GM19463 (cell line): ENCODE measurements around the gene GPX4.
A peak's percentile ranks its signal among the peaks of the same experiment; 100 is the strongest.

Experiments used
- ATAC-seq: cut with Tn5 transposase; IDR thresholded peaks from one replicate; pipeline ENCODE4 v1.9.1; 2021; ENCODE audit warnings: mild to moderate bottlenecking, moderate library complexity; ENCODE audit not compliant: unreplicated experiment

GPX4 gene

GRCh38 chr19:1129535-1129934, 25.7 kb downstream of the GPX4 start:
- ATAC-seq, result no peak

- no peak for ATAC-seq
Observed at GRCh38 chr19:1130771-1131717, 27.2 kb downstream of the GPX4 start.

DNA sequence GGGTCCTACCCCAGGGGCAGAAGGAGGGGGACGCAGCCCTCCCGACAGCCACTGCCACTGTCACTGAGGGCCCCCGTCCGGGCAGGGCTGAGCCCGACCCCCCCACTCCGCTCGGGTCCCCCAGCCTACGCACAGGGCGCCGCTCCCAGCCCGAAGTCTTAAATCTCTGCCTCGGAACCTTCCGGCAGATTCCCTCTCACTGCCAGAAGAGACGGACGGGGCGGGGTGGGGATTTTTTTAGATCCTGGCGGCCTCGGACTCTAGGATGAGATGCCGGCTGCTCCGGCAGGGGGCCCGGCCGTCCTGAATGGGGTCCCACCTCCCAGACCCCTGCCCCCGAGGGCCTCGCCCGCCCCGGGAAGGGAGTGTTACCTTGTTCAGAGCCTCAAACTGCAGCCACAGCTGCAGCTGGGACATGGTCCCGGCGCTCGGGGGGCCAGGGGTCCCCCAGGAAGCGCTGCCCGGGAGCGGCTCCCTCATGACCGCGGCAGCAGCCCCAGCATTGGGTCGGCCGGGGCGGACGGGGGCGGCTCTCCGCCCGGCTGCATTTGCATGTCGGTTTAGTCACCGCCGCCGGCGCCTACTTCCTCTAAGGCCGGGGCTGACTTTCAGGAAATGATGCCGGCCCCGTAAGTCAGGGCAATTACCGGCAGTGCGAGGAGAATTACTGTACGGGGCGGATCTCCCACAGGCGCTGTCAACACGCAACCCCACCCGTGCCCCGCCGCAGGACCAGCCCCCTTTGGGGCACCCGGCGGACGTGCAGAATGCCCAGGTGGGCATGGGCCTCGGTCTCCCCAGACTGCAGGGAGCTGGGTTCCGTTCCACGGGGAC, 28.1 kb downstream of the GPX4 start:
- peak; percentile 55 for ATAC-seq

- ATAC-seq, result no peak
Observed at GRCh38 chr19:1132552-1133383, 29.0 kb downstream of the GPX4 start.

GRCh38 chr19:1133471-1133929, 29.7 kb downstream of the GPX4 start:
- peak; percentile 57 for ATAC-seq

DNA sequence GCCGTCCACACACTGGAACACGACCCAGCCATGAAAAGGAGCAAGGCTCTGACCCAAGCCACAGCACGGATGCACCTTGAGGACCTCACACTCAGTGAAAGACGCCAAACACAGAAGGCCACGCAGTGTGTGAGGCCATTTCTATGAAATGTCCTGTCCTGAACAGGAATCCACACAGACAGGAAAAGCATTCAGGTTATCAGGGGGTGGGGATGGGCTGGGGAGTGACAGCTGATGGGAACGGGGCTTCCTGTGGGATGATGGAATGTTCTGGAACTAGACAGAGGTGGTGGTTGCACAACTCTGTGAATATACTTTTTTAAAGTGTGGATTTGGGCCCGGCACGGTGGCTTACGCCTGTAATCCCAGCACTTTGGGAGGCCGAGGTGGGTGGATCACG, 30.6 kb downstream of the GPX4 start:
- ATAC-seq, result no peak

DNA sequence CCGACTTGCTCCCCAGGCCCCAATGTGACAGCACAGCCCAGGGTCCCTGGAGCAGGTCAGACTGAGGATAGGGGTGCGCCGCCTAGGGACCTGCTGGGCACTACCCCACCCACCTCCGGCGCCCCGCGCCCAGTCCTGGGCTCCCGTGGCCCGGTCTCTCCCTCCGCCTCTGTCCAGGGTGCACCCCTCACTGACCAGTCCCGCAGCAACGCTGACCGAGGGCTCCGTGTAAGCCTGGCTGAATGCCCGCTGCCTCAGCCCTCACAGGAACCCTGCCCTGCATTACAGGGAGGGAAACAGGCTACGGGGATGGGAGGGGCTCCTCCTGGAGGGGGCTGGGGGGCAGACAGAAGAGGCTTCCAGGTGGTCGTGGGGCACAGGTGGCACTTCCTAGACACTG, 31.7 kb downstream of the GPX4 start:
- no peak for ATAC-seq

DNA sequence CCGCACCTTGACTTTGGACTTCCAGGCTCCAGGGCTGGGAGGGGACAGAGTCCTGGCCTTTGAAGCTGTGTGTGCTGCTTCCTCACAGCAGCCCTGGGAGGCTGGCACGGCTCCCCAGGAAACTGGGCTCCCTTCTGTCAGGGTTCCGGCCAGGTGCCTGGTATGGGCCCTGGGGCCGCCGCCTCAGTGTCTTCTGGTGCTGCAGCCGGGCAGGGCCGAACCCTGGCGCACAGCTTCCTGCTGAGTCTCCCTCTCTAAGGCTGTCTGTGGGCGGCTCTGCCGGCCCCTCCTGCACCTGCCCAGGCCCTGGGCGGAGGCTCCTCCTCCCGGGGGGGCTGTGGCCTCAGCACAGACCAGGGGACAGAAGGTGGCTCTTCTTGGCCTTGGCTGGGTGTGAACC, 32.4 kb downstream of the GPX4 start:
- no peak for ATAC-seq

DNA sequence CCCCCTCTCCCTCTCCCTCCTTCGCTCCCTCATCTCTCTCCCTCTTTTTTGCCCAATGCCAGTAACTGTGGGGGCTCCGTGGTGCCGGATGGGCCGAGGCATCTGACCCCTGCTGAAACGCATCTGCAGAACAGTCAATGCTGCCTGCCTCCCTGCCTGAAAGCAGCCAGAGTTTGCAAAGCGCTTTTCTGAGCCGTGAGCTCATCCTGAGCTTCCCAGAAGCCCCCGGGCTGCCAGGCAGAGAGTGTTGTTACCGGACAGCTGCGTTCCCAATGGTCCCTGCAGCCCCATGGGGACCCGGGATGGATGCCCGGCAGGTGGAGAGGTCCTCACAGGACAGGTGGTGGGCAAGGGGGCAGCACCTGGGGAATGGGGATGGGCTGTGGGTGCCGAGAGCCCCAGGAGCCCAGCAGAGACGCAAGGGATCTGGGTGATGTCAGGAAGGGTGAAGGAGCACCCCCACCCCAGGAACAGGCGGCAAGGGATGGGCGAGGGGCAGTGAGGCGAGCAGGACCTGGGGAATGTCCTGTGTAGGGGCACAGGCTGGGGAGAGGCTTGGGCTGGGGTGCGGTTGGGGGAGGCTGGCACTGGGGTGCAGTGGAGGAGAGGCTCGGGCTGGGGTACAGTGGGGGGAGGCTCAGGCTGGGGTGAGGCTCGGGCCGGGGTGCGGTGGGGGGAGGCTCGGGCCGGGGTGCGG, 33.0 kb downstream of the GPX4 start:
- no peak for ATAC-seq

GRCh38 chr19:1138121-1138520, 34.3 kb downstream of the GPX4 start:
- ATAC-seq, result no peak

GRCh38 chr19:1139126-1139525, 35.3 kb downstream of the GPX4 start:
- ATAC-seq, result no peak

- ATAC-seq, result no peak
Observed at GRCh38 chr19:1140272-1141027, 36.7 kb downstream of the GPX4 start.

DNA sequence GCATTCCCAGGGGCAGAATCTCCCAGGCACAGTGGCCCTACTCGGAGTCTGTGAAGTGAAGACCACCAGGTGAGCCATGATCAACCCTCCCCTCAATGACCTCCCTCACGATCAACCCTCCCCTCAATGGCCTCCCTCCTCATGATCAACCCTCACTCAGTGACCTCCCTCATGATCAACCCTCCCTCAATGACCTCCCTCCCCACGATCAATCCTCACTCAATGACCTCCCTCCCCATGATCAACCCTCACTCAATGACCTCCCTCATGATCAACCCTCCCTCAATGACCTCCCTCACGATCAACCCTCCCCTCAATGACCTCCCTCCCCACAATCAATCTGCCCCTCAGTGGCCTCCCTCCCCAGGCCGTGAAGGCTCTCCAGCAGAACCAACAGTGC, 38.1 kb downstream of the GPX4 start:
- no peak for ATAC-seq

DNA sequence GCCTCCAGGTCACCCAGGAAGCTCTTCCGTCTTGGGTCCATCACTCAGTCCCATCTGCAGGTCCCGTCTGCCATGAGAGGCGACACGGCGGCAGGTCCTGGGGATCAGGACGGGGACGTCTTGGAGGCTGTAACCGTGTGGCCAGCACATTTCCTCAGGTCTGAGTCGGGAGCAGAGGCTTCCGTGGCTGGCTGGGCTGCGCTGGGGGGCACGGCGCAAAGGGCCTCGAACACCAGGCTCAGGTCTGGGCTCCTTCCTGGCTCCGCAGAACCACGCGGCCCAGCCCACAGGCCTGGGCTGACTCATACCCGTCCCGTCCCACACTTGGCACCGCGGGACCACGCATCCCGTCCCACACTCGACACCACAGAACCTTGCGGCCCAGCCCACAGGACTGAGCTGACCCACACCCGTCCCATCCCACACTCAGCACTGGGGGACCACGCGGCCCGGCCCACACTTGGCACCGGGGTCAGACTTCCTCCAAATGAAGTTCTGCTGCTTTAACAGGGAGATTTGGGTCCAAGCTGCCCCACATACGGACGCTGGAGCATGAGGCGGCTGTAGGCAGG, 40.1 kb downstream of the GPX4 start:
- no peak for ATAC-seq

- ATAC-seq, result no peak
Observed at GRCh38 chr19:1144741-1145140, 40.9 kb downstream of the GPX4 start.

DNA sequence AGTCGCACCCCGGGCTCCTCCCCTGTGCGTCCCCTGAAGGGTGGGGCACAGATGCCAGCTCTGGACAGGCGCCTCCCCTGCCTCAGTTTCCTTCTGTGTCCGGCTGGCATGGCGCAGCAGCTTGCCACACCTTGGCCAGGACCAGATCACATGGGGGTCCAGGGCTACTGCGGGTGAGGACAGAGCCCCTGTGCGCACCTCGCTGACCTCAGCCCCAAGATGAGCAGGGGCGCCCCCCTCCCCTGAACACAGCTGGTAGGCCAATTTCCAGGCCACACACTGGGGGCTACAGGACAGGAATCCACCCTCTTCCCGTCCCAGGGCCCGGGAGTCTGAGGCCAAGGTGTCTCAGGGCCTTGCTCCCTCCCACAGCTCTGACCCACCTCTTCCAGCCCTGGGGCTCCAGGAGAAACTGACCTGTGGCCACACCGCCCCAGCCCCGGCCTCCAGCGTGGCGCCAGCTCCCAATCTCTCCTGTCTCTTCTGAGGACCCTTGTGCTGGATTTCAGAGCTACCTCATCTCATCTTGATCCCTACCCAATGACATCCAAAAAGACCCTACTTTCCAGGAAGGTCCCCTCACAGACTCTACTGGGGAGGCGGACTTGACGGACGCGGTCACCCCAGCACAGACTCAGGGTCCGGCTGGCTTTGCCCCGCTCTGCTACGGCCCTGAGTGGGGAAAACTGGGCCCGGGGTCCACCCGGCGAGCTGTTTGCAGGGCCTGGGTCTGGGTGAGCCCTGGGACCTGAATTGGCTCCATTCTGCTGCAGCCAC, 42.0 kb downstream of the GPX4 start:
- ATAC-seq, result no peak

GRCh38 chr19:1146412-1146699, 42.6 kb downstream of the GPX4 start:
- ATAC-seq, result no peak

DNA sequence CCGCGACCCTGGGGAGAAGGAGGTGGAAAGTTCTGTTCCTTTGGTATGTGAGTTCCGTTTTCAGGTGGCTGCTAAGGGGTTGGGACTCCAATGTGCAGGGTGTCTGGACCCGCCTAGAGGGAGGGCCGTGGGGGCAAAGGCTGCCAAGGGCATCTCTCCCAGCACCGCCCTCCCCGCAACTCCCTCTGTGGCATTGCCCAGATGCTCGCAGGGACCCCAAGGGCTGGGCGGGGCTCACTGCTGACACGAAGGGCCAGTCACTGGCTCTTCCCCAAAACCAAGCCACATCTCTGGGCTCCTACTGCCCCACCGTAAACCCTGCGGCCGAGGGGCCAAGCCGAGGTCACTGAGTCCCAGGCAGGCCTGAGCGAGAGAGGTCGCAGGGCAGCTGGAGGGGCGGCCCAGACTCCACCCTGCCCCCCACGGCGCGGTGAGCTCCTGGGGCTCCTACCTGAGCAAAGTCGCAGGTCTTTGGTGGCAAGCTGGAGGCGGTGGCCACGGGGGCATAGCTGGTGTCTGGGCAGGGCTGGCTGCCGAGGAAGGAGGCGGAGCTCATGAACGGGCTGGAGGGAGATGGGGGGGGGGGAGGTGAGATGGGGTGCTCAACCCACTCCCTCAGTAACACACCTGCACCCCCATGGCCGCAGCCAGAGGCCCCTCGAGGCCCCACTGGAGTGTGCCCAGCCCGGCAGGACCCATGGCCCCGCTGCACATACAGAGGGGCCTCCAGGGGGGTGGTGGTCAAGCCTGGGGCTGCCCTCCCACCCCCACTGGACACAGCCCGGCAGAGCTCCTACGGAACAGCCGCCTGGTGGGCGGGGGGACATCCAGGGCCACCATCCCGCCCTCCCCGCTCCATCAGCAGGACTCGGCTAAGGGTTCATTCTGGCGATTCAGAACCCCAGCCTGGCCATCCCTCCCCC, 43.3 kb downstream of the GPX4 start:
- ATAC-seq, result no peak
